ENCODE data around the gene PPP1R12A.

DNA sequence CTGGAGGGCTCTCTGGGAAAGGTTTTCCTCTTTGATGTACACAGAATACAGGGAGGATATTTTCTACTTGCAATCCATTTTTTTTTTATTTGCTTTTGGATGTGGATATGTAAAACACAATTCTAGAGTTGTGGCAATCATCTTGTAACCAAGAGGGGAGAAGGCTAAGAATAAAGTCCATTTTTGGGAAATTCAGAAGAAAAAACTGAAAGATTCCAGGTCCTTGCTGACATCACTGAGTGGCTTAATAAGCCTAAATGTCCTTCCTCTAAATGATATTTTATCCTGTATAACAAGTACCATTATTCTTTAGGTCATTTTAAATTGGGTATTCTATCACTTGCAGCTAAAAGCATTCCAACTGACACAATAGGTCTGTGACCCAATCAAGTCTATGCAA, 64.0 kb downstream of the PPP1R12A start:
- TF ChIP-seq POLR2A (IDR thresholded peaks at IDR 0.05; ENCODE audit: low read length): no peak
- no peak for TF ChIP-seq GATA1 (IDR thresholded peaks at IDR 0.05; ENCODE audit: low read depth, low read length)
